ENCODE measurements around the gene CLMP. TPM values are rescaled to one million over a fixed set of nuclear protein-coding genes. Genes with fewer than 3 reads are reported as not detected.

CLMP gene
- total RNA-seq, 1 experiment from 2014 or later: 3.2 TPM

GRCh38 chr11:123091506-123091905, 103.5 kb downstream of the CLMP start:
- no peak overlapping the region for H3K4me3 ChIP-seq (replicated peaks in 1 of 2; ENCODE audit: low read depth in 1 of 2, low read length in 2 of 2)
- TF ChIP-seq TCF7L2 (IDR thresholded peaks at IDR 0.05; ENCODE audit: borderline replicate concordance, extremely low read depth, insufficient read depth, insufficient read length) (no peak), CEBPB (IDR thresholded peaks at IDR 0.05; ENCODE audit: low read depth) (no peak), RAD21 (IDR thresholded peaks at IDR 0.05; ENCODE audit: low read depth) (no peak), FOSL1 (IDR thresholded peaks at IDR 0.05; ENCODE audit: low read depth) (no peak), JUND (IDR thresholded peaks at IDR 0.05) (no peak), SRF (IDR thresholded peaks at IDR 0.05; ENCODE audit: low read depth) (no peak), ZNF274 (IDR thresholded peaks at IDR 0.05; ENCODE audit: low read depth, low read length) (no peak), ELF1 (IDR thresholded peaks at IDR 0.05; ENCODE audit: borderline replicate concordance, low read depth) (no peak), EGR1 (IDR thresholded peaks at IDR 0.05; ENCODE audit: low read depth) (no peak), CTCF (IDR thresholded peaks at IDR 0.05 in 2 of 3, conservative IDR thresholded peaks at IDR 0.05 in 1 of 3; ENCODE audit: borderline replicate concordance in 1 of 3, insufficient read depth in 1 of 3, low read depth in 2 of 3, low read length in 2 of 3) (no peak), POLR2AphosphoS5 (IDR thresholded peaks at IDR 0.05; ENCODE audit: low read depth, low read length) (no peak), REST (IDR thresholded peaks at IDR 0.05; ENCODE audit: low read depth) (no peak), CBX3 (IDR thresholded peaks at IDR 0.05; ENCODE audit: low read depth) (no peak), SP1 (IDR thresholded peaks at IDR 0.05; ENCODE audit: low read depth) (no peak), ZBTB33 (IDR thresholded peaks at IDR 0.05; ENCODE audit: extremely low read depth, insufficient replicate concordance, low read length) (no peak), ATF3 (IDR thresholded peaks at IDR 0.05) (no peak), POLR2A (IDR thresholded peaks at IDR 0.05; ENCODE audit: borderline replicate concordance, extremely low read depth, insufficient read depth, insufficient read length) (no peak), SIN3A (IDR thresholded peaks at IDR 0.05; ENCODE audit: low read depth) (no peak), EZH2phosphoT487 (IDR thresholded peaks at IDR 0.05; ENCODE audit: borderline replicate concordance) (no peak), YY1 (IDR thresholded peaks at IDR 0.05; ENCODE audit: extremely low read depth, insufficient replicate concordance, low read depth, low read length) (no peak)
- no peak overlapping the region for H3K9ac ChIP-seq (ENCODE audit: low read length)
- H2AFZ ChIP-seq (ENCODE audit: low read depth, low read length, poor library complexity, severe bottlenecking): no peak overlapping the region
- no peaks in the 10 kb centered on the region for H3K27me3 ChIP-seq (ENCODE audit: insufficient read depth, low read length)
- ChIA-PET CTCF (interaction anchor here (1.3 kb wide), 1 partner anchor 12 kb away, joined by 5 read pairs; no protein-coding TSS in a partner anchor), RAD21 (ENCODE audit: low non-redundant PET in 1 of 2, low total read pairs in 2 of 2, uncharacterized antibody in 2 of 2, unreplicated experiment in 2 of 2) (no interaction called here), POLR2A (no interaction called here)
- H4K20me1 ChIP-seq (ENCODE audit: insufficient read depth): no peaks in the 10 kb centered on the region
- ATAC-seq (no peak), DNase-seq (ENCODE audit: low read depth, low spot score) (no peak)
- intact Hi-C loops (cut with micrococcal nuclease): no loop called here
- no peak overlapping the region for H3K27ac ChIP-seq (ENCODE audit: low read depth, low read length)
- H3K79me2 ChIP-seq (ENCODE audit: insufficient read depth, low read length): no peaks in the 10 kb centered on the region
- no peaks in the 10 kb centered on the region for H3K9me3 ChIP-seq (ENCODE audit: control insufficient read depth in 1 of 2, insufficient read depth in 1 of 2, low read depth in 1 of 2, low read length in 2 of 2)
- H3K4me1 ChIP-seq (ENCODE audit: control insufficient read depth in 1 of 2, insufficient read depth in 2 of 2, low read length in 2 of 2): no peaks in the 10 kb centered on the region
- no peaks in the 10 kb centered on the region for H3K9me2 ChIP-seq (ENCODE audit: insufficient read depth)
- H3K4me2 ChIP-seq (ENCODE audit: low read length): no peak overlapping the region
- BruUV-seq (replicated peaks): no TSS peak
- H3K36me3 ChIP-seq (ENCODE audit: control insufficient read depth in 1 of 2, insufficient read depth in 2 of 2, low read length in 2 of 2): no peaks in the 10 kb centered on the region

All from HCT116 (cell line).